GM23248 (cell line): ENCODE data around the gene NEK2.
"Not testable (repeated sequence)": the region's sequence is repeated elsewhere in the genome, so short reads cannot be mapped to it uniquely, and the experiment has no call there.

ENCODE experiments used
- EZH2 ChIP-seq: fragments of 200-600 bp; sonication (generic); IDR thresholded peaks from 2 replicates; pipeline ENCODE4 v1.6.1; 2018; ENCODE audit warnings: antibody characterized with exemption, mild to moderate bottlenecking; ENCODE audit not compliant: insufficient read depth, poor library complexity, severe bottlenecking
- EZH2phosphoT487 ChIP-seq: fragments of 200-600 bp; sonication (generic); IDR thresholded peaks from 2 replicates; pipeline ENCODE4 v1.6.1; 2018; ENCODE audit warnings: antibody characterized with exemption, moderate library complexity, mild to moderate bottlenecking, low read depth; ENCODE audit not compliant: insufficient read depth

DNA sequence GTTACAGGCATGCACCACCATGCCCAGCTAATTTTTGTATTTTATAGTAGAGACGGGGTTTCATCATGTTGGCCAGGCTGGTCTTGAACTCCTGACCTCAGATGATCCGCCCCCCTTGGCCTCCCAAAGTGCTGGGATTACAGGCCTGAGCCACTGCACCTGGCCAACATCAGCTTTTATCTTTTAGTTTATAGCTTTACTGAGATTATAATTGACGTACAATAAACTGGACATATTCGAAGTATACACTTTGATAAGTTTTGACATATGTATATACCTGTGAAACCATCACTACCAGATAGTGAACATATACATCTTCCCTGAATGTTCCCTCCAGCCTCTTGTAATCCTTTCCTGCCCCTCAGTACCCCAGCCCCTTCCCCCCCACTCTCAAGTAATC lies 41.1 kb upstream of the NEK2 start:
- TF ChIP-seq EZH2, EZH2phosphoT487: not testable (repeated sequence)
